C4-2B (cell line): ENCODE measurements around the gene SYT7.

ENCODE experiments used
- CTCF ChIP-seq: fragments of 450-650 bp; conservative IDR thresholded peaks from 2 replicates; pipeline ENCODE4 v1.5.1; 2017; ENCODE audit warnings: mild to moderate bottlenecking
- ZFX ChIP-seq: fragments of 450-650 bp; IDR thresholded peaks from 2 replicates; pipeline ENCODE4 v1.6.1; 2017

GRCh38 chr11:61518032-61518795 is 62.7 kb downstream of the SYT7 start:
- no peak for TF ChIP-seq CTCF
- TF ChIP-seq ZFX = no peak
